KMS-11 (cell line): ENCODE data around the gene ADPRS.
A peak's percentile ranks its signal among the peaks of the same experiment; 100 is the strongest.

Experiments used
- H2AFZ ChIP-seq: fragments of 200-600 bp; sonication (generic); 2 replicates; pipeline ENCODE4 v1.6.1; 2016; ENCODE audit warnings: antibody characterized with exemption, mixed run types, low read depth
- H3K27ac ChIP-seq: fragments of 200-600 bp; sonication (generic); 2 replicates; pipeline ENCODE4 v1.6.1; 2016; ENCODE audit warnings: mild to moderate bottlenecking, mixed run types
- H3K27me3 ChIP-seq: fragments of 200-600 bp; sonication (generic); 2 replicates; pipeline ENCODE4 v1.6.1; 2017; ENCODE audit warnings: mild to moderate bottlenecking, low read depth, mixed run types, moderate library complexity; ENCODE audit not compliant: insufficient read depth
- H3K36me3 ChIP-seq: fragments of 200-600 bp; sonication (generic); 2 replicates; pipeline ENCODE4 v1.6.1; 2017; ENCODE audit warnings: mild to moderate bottlenecking, mixed run types; ENCODE audit not compliant: insufficient read depth
- H3K4me1 ChIP-seq: fragments of 200-600 bp; sonication (generic); 2 replicates; pipeline ENCODE4 v1.6.1; 2016; ENCODE audit warnings: mild to moderate bottlenecking, low read depth, mixed run types; ENCODE audit not compliant: poor library complexity, severe bottlenecking
- H3K4me2 ChIP-seq: fragments of 200-600 bp; sonication (generic); 2 replicates; pipeline ENCODE4 v1.7.0; 2016; ENCODE audit warnings: mild to moderate bottlenecking, mixed run types
- H3K4me3 ChIP-seq: fragments of 200-600 bp; sonication (generic); IDR thresholded peaks from 2 replicates; pipeline ENCODE4 v1.6.1; 2017; ENCODE audit warnings: low read depth, low read length, mixed read lengths; ENCODE audit not compliant: insufficient read depth
- H3K79me2 ChIP-seq: fragments of 200-600 bp; sonication (generic); 2 replicates; pipeline ENCODE4 v1.6.1; 2016; ENCODE audit warnings: low read depth, mixed run types; ENCODE audit not compliant: insufficient read depth
- H3K9ac ChIP-seq: fragments of 200-600 bp; sonication (generic); 2 replicates; pipeline ENCODE4 v1.6.1; 2016; ENCODE audit warnings: mild to moderate bottlenecking, mixed run types
- H4K20me1 ChIP-seq: fragments of 200-600 bp; sonication (generic); 2 replicates; pipeline ENCODE4 v1.6.1; 2016; ENCODE audit warnings: mild to moderate bottlenecking, mixed run types; ENCODE audit not compliant: insufficient read depth
- TF ChIP-seq, protein P1 (sequence below): fragments of 200-600 bp; sonication (generic); conservative IDR thresholded peaks from 2 replicates; pipeline ENCODE4 v1.6.1; 2017; ENCODE audit warnings: low read depth, mild to moderate bottlenecking, antibody characterized with exemption, low read length, moderate library complexity, mixed read lengths

Gene ADPRS

DNA sequence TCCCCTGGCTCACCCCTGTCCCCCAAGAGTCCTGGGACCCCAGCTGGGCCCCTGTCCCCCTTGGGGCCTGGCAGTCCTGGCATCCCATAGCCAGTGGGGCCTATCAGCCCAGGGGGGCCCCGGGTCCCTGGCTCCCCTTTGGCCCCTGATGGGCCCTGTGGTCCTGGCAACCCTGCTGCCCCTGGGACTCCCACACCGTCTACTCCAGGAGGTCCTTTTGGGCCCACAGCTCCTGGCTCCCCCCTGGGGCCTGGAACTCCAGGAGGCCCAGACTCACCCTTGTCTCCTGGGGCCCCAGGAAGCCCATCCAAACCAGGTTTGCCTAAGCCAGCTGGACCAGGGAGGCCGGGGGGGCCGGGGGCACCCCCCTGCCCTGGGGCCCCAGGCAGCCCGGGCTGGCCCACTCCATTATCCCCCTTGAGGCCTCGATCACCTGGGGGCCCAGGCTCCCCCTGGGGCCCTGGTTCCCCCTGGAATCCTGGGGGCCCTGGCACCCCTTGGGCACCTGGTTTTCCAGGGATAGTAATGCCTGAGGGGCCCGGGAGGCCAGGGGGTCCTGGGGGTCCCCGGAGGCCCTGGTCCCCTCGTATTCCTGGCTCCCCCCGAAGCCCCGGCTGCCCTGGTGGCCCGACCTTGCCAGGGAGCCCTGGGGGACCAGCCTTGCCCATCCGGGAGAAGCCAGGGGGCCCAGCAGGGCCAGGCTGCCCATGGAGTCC lies 10.1 kb downstream of the ADPRS start:
- Histone ChIP-seq H3K27me3 (no peaks in the 10 kb centered on the region), H3K27ac (no peak overlapping the region), H3K36me3 (no peaks in the 10 kb centered on the region), H2AFZ (peak overlapping the region; percentile 55; the same call in 1 of the 2 replicates), H3K9ac (no peak overlapping the region), H3K4me1 (no peaks in the 10 kb centered on the region), H4K20me1 (no peaks in the 10 kb centered on the region), H3K4me2 (no peak overlapping the region), H3K4me3 (no peak overlapping the region), H3K79me2 (no peaks in the 10 kb centered on the region)
- TF ChIP-seq, protein P1, sequence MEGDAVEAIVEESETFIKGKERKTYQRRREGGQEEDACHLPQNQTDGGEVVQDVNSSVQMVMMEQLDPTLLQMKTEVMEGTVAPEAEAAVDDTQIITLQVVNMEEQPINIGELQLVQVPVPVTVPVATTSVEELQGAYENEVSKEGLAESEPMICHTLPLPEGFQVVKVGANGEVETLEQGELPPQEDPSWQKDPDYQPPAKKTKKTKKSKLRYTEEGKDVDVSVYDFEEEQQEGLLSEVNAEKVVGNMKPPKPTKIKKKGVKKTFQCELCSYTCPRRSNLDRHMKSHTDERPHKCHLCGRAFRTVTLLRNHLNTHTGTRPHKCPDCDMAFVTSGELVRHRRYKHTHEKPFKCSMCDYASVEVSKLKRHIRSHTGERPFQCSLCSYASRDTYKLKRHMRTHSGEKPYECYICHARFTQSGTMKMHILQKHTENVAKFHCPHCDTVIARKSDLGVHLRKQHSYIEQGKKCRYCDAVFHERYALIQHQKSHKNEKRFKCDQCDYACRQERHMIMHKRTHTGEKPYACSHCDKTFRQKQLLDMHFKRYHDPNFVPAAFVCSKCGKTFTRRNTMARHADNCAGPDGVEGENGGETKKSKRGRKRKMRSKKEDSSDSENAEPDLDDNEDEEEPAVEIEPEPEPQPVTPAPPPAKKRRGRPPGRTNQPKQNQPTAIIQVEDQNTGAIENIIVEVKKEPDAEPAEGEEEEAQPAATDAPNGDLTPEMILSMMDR: no peak

DNA sequence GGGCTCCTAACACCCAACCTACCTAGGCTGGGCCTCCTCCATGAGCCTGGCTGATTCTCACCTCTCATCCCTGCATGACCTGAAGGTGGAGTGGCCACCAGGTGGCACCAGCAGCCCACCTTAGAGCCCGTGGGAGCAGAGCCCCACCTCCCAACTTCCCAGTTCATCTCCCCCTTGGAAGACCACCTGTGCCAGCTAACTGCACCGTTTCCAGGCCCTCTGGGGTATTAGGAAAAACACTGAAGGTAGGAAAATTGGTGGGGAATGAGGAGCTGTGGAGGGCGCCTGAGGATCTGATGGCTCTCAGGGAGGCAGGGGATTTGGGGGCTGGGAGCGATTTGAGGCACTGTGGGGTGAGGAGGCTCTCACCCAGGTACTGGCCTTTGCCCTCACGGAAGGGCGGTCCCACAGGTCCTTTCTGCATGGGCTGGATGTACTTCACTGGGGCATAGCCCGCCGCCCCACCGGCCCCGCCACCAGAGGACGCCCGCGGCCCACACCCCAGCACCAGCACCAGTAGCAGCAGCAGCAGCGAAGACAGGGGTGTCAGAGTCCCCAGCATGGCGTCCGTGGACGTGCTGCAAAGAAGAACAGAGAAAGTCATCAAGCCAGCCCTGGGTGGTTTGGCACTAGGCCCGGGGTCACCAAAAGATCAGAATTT lies 11.1 kb downstream of the ADPRS start:
- H3K36me3 ChIP-seq: no peaks in the 10 kb centered on the region
- H4K20me1 ChIP-seq: no peaks in the 10 kb centered on the region
- no peak overlapping the region for H3K4me3 ChIP-seq
- peak overlapping the region; percentile 5; the same call in 1 of the 2 replicates for H3K4me2 ChIP-seq
- no peaks in the 10 kb centered on the region for H3K4me1 ChIP-seq
- H3K27ac ChIP-seq: no peak overlapping the region
- no peaks in the 10 kb centered on the region for H3K27me3 ChIP-seq
- no peaks in the 10 kb centered on the region for H3K79me2 ChIP-seq
- H2AFZ ChIP-seq: peak overlapping the region; percentile 55; the same call in 1 of the 2 replicates
- no peak overlapping the region for H3K9ac ChIP-seq
- TF ChIP-seq, protein P1: peak; percentile 94

DNA sequence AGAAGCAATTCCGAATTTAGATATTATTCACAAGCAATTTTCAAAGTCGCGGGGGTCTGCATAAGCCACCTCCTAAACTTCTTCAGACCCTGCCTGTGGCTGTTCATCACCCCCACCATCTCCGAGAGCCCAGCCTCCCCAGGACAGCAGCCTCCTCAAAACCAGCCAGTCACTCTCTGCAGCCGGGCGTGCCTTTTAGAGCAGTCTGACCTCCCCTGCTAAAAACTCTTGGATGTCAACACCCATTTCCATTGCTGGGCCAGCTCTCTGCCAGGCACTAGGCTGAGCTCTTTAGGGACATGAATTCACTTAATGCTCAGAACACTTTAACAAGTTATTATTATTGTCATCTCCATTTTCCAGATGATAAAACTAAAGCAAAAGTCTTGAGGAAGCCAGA lies 11.7 kb downstream of the ADPRS start:
- no peaks in the 10 kb centered on the region for H3K4me1 ChIP-seq
- peak overlapping the region; percentile 41; the same call in 1 of the 2 replicates for H2AFZ ChIP-seq
- H3K9ac ChIP-seq: no peak overlapping the region

DNA sequence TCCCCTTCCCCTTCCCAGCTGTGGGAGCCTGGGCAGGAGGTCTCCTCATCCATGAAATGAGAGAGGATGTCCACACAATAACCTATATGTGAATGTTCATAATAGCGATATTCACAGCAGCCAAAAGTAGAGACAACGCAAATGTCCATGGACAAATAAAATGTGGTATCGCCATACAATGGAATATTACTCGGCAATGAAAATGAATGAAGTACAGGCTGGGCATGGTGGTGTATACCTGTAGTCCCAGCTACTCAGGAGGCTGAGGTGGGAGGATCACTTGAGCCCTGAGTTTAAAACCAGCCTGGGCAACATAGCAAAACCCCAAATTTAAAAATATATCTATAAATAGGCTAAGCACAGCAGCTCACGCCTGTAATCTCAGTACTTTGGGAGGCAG lies 12.9 kb downstream of the ADPRS start:
- H3K9ac ChIP-seq: no peak overlapping the region
- H3K36me3 ChIP-seq: no peaks in the 10 kb centered on the region
- no peak overlapping the region for H3K4me3 ChIP-seq
- TF ChIP-seq, protein P1: no peak
- no peaks in the 10 kb centered on the region for H3K4me1 ChIP-seq
- no peaks in the 10 kb centered on the region for H3K27me3 ChIP-seq
- H3K79me2 ChIP-seq: no peaks in the 10 kb centered on the region
- no peaks in the 10 kb centered on the region for H4K20me1 ChIP-seq
- no peak overlapping the region for H2AFZ ChIP-seq
- no peak overlapping the region for H3K27ac ChIP-seq
- H3K4me2 ChIP-seq: no peak overlapping the region

More for the DNA sequence above, 11.7 kb downstream of the ADPRS start:
- Histone ChIP-seq H3K79me2 (no peaks in the 10 kb centered on the region), H3K4me2 (no peak overlapping the region), H3K27ac (no peak overlapping the region), H3K27me3 (no peaks in the 10 kb centered on the region), H3K36me3 (no peaks in the 10 kb centered on the region), H3K4me3 (no peak overlapping the region), H4K20me1 (no peaks in the 10 kb centered on the region)
- TF ChIP-seq, protein P1: no peak
